ENCODE results near the gene ACTL7B.

Gene ACTL7B

DNA sequence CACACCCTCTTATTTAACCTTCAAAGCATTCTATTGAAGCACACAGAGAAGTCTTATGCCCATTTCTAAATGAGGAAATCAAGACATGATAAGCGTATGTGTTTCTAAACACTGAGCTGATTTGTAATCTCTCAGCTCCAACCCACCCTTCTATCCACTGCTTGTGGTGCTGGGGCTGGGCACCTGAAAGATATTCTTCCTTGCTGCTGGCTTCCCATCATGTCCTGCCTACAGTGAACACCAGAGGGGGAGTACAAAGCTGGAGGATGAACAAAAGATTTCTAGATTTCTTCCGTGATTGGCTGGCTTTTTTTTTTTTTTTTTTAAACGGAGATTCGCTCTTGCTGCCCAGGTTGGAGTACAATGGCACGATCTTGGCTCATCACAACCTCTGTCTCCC is 20.6 kb upstream of the ACTL7B start:
- no peak for DNase-seq
- Histone ChIP-seq H3K27me3 (replicated peaks) (no peaks in the 10 kb centered on the region), H3K27ac (no peak overlapping the region), H3K36me3 (replicated peaks) (peaks cover 32% of the 10 kb centered on the region), H3K4me3 (ENCODE audit: low read depth, low read length) (no peak overlapping the region)
- TF ChIP-seq, protein P1, sequence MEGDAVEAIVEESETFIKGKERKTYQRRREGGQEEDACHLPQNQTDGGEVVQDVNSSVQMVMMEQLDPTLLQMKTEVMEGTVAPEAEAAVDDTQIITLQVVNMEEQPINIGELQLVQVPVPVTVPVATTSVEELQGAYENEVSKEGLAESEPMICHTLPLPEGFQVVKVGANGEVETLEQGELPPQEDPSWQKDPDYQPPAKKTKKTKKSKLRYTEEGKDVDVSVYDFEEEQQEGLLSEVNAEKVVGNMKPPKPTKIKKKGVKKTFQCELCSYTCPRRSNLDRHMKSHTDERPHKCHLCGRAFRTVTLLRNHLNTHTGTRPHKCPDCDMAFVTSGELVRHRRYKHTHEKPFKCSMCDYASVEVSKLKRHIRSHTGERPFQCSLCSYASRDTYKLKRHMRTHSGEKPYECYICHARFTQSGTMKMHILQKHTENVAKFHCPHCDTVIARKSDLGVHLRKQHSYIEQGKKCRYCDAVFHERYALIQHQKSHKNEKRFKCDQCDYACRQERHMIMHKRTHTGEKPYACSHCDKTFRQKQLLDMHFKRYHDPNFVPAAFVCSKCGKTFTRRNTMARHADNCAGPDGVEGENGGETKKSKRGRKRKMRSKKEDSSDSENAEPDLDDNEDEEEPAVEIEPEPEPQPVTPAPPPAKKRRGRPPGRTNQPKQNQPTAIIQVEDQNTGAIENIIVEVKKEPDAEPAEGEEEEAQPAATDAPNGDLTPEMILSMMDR (IDR thresholded peaks at IDR 0.05; ENCODE audit: low read depth, low read length, missing control alignments), result no peak
- in situ Hi-C loops (cut with HindIII; ENCODE audit: low pct_ligation_motif_present, low sequenced_read_pairs), result no loop called here

DNA sequence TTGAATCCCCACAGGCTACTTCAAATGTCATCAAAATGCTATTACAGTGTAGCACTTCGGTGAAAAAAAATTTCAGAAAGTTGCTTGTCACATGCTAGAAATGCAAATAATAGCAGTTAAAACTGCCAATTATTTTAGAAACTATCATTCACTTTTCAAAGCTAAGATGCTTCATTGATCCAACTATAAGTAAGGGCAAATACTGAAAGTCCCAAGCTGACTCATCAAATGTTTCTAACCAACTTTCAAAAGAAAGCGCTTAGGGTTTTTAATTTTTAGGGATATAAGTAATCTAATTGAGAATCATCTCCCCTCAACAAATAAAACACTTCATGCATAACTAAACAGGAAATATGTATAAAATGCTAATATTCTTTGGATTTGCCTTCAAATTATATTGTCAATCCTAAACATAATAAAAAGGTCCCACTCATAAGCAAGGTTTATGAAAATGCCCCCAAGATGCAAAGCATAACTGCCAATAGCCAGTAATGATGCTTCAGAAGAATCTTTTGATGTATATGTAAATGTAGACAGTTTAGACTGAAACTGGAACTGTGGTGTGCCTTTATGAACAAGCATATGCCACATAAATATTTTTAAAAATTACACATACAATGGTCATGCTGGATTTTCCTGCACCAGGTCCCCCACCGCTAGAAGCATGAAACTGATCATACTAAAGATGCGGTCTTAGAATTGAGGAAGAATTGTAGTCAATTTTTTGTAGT is 18.4 kb upstream of the ACTL7B start:
- Histone ChIP-seq H3K36me3 (replicated peaks) (peaks cover 32% of the 10 kb centered on the region), H3K27me3 (replicated peaks) (no peaks in the 10 kb centered on the region), H3K27ac (no peak overlapping the region), H3K4me3 (ENCODE audit: low read depth, low read length) (no peak overlapping the region)
- TF ChIP-seq, protein P1 (IDR thresholded peaks at IDR 0.05; ENCODE audit: low read depth, low read length, missing control alignments), result no peak
- DNase-seq, result no peak
- in situ Hi-C loops (cut with HindIII; ENCODE audit: low pct_ligation_motif_present, low sequenced_read_pairs), result no loop called here

DNA sequence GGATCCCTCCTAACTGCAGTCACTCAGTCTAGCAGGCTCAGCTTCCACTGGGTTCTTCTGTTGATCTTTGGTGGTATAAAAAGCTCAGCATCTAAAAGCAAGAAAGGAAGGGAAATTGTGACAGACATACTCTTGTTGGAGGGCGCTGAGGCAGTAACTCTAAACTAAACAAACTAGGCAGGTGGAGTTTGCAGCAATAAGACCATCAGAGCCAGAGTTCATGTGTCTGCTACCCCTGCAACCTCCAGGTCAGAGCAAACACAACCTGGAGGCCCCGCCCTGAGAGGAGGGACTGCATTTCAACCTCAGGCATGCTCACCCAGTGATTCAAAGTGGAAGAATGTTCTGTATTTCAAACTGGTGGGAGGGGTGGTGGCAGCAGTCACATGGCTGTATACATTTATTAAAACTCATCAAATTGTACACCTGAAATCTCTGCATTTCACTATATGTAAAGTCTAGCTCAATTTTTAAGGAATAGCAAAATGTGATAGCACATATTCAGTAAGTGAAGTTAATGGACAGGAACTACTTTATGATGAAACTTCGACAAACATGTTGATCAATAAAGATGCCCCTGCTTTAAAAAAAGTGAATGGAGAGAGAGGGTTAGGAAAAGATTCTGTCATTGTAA is 13.4 kb upstream of the ACTL7B start:
- in situ Hi-C loops (cut with HindIII; ENCODE audit: low pct_ligation_motif_present, low sequenced_read_pairs), result no loop called here

DNA sequence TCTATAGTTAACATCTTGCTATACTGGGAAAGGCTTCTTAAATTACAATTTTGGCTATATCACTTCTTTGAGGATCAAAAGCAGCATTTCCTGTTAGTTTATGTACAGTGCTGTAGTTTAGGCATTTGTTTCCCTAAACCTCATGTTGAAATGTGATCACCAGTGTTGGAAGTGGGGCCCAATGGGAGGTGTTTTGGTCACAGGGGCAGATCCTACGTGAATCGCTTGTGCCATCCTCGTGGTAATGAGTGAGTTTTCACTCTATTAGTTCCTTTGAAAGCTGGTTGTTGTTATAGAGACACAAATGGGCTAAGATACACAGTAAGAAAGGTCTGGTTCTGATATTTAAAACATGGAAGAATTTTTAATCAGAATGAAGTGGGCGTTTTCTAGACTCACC is 12.0 kb upstream of the ACTL7B start:
- Histone ChIP-seq H3K27ac (no peak overlapping the region), H3K4me3 (ENCODE audit: low read depth, low read length) (no peak overlapping the region), H3K27me3 (replicated peaks) (no peaks in the 10 kb centered on the region), H3K36me3 (replicated peaks) (peaks cover 13% of the 10 kb centered on the region)
- in situ Hi-C loops (cut with HindIII; ENCODE audit: low pct_ligation_motif_present, low sequenced_read_pairs), result no loop called here
- TF ChIP-seq, protein P1 (IDR thresholded peaks at IDR 0.05; ENCODE audit: low read depth, low read length, missing control alignments), result no peak
- DNase-seq, result no peak

More for the DNA sequence above, 13.4 kb upstream of the ACTL7B start:
- TF ChIP-seq, protein P1 (IDR thresholded peaks at IDR 0.05; ENCODE audit: low read depth, low read length, missing control alignments), result no peak
- no peak overlapping the region for H3K4me3 ChIP-seq (ENCODE audit: low read depth, low read length)
- peaks cover 15% of the 10 kb centered on the region for H3K36me3 ChIP-seq (replicated peaks)
- DNase-seq, result peak; percentile 58
- H3K27me3 ChIP-seq (replicated peaks), result no peaks in the 10 kb centered on the region
- H3K27ac ChIP-seq, result no peak overlapping the region

DNA sequence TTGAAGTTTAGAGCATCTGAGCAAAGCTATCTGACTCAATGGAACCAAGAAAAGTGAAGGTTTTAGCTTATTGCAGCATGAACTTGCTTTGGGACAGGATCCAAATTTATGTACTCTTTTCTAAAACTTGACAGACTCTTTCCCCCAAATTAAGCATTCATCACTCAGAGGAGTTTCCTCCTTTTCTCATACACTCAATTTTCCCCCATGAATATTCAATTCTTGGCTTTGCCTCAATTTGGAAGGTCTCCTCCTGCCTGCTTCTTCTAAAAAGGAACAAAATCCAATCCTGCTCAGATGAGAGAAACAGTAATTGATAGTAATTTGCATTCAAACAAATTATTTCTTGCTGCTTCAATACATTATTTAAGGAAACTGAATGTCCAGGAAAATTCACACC is 11.3 kb upstream of the ACTL7B start:
- DNase-seq, result no peak
- Histone ChIP-seq H3K27me3 (replicated peaks) (no peaks in the 10 kb centered on the region), H3K4me3 (ENCODE audit: low read depth, low read length) (no peak overlapping the region), H3K36me3 (replicated peaks) (peaks cover 11% of the 10 kb centered on the region), H3K27ac (no peak overlapping the region)
- in situ Hi-C loops (cut with HindIII; ENCODE audit: low pct_ligation_motif_present, low sequenced_read_pairs), result no loop called here
- TF ChIP-seq, protein P1 (IDR thresholded peaks at IDR 0.05; ENCODE audit: low read depth, low read length, missing control alignments), result no peak
